SU-DHL-6 (cell line): ENCODE data around the gene THNSL1.

ENCODE experiments used
- CTCF ChIP-seq: fragments of 200-600 bp; sonication (generic); IDR thresholded peaks from one replicate; pipeline ENCODE4 v1.5.1; 2017; ENCODE audit warnings: antibody characterized with exemption, mild to moderate bottlenecking, low read length, moderate library complexity; ENCODE audit not compliant: insufficient read depth, poor library complexity, severe bottlenecking
- EZH2phosphoT487 ChIP-seq: fragments of 200-600 bp; sonication (generic), shearing (Covaris generic); conservative IDR thresholded peaks from 2 replicates; pipeline ENCODE4 v1.6.1; 2018; ENCODE audit warnings: mild to moderate bottlenecking, antibody characterized with exemption, low read length, moderate library complexity, mixed read lengths

GRCh38 chr10:24966962-24967481, 49.4 kb upstream of the THNSL1 start:
- TF ChIP-seq CTCF (no peak), EZH2phosphoT487 (no peak)
